HUDEP-2 (cell line): ENCODE data around the gene FAM3D.

ENCODE experiments used
- DNase-seq, 76 experiments: peaks; one replicate each; lab custom pipeline; 2025; ENCODE audit not compliant: unreplicated experiment in 76 of 76; lab: John Stamatoyannopoulos, UW

The FAM3D gene

GRCh38 chr3:58657571-58658141, 8.9 kb downstream of the FAM3D start:
- no peak for DNase-seq

GRCh38 chr3:58657036-58657520, 9.5 kb downstream of the FAM3D start:
- no peak for DNase-seq

GRCh38 chr3:58656631-58657030, 9.9 kb downstream of the FAM3D start:
- no peak for DNase-seq

GRCh38 chr3:58654466-58654865, 12.1 kb downstream of the FAM3D start:
- no peak for DNase-seq

- no peak for DNase-seq
Observed at GRCh38 chr3:58652624-58653023, 13.9 kb downstream of the FAM3D start.

- DNase-seq: no peak
Observed at GRCh38 chr3:58651276-58651675, 15.3 kb downstream of the FAM3D start.

GRCh38 chr3:58647381-58648141, 19.0 kb downstream of the FAM3D start:
- DNase-seq: no peak

- DNase-seq: no peak
Observed at GRCh38 chr3:58646503-58646902, 20.1 kb downstream of the FAM3D start.

- no peak for DNase-seq
Observed at GRCh38 chr3:58645726-58646125, 20.8 kb downstream of the FAM3D start.

- DNase-seq: no peak
Observed at GRCh38 chr3:58642846-58643245, 23.7 kb downstream of the FAM3D start.

GRCh38 chr3:58640700-58641372, 25.7 kb downstream of the FAM3D start:
- peak in 58 of 76 experiments; percentile 1 to 65 (median 32) for DNase-seq

GRCh38 chr3:58639842-58640241, 26.7 kb downstream of the FAM3D start:
- DNase-seq: no peak

GRCh38 chr3:58639001-58639400, 27.6 kb downstream of the FAM3D start:
- DNase-seq: no peak

- DNase-seq: no peak
Observed at GRCh38 chr3:58638591-58638990, 28.0 kb downstream of the FAM3D start.

GRCh38 chr3:58637509-58637908, 29.1 kb downstream of the FAM3D start:
- DNase-seq: no peak

GRCh38 chr3:58635371-58636285, 30.9 kb downstream of the FAM3D start:
- DNase-seq: no peak

GRCh38 chr3:58633157-58633865, 33.3 kb downstream of the FAM3D start:
- no peak for DNase-seq

GRCh38 chr3:58631742-58632141, 34.8 kb downstream of the FAM3D start:
- no peak for DNase-seq

GRCh38 chr3:58630710-58631092, 35.9 kb downstream of the FAM3D start:
- no peak for DNase-seq

- DNase-seq: peak in 47 of 76 experiments; percentile 1 to 63 (median 19)
Observed at GRCh38 chr3:58630076-58630709, 36.4 kb downstream of the FAM3D start.
